GM21717 (cell line): ENCODE measurements around the gene ANKS1B.
A peak's percentile ranks its signal among the peaks of the same experiment; 100 is the strongest.

Experiments used
- ATAC-seq: cut with Tn5 transposase; IDR thresholded peaks from one replicate; pipeline ENCODE4 v1.9.1; 2021; ENCODE audit warnings: mild to moderate bottlenecking, moderate library complexity; ENCODE audit not compliant: unreplicated experiment

ANKS1B gene

GRCh38 chr12:99146185-99146584 lies 838.6 kb downstream of the ANKS1B start:
- no peak for ATAC-seq

- ATAC-seq, result no peak
Measured at GRCh38 chr12:99142651-99143050, 842.1 kb downstream of the ANKS1B start.

GRCh38 chr12:99140017-99140720 lies 844.6 kb downstream of the ANKS1B start:
- ATAC-seq, result no peak

- ATAC-seq, result no peak
Measured at GRCh38 chr12:99138393-99138792, 846.3 kb downstream of the ANKS1B start.

GRCh38 chr12:99137124-99137855 lies 847.4 kb downstream of the ANKS1B start:
- ATAC-seq, result no peak

- no peak for ATAC-seq
Measured at GRCh38 chr12:99136516-99136915, 848.2 kb downstream of the ANKS1B start.

GRCh38 chr12:99135376-99135775 lies 849.4 kb downstream of the ANKS1B start:
- ATAC-seq, result no peak

GRCh38 chr12:99133401-99133800 lies 851.3 kb downstream of the ANKS1B start:
- no peak for ATAC-seq

- ATAC-seq, result peak; percentile 37
Measured at GRCh38 chr12:99131751-99132199, 853.0 kb downstream of the ANKS1B start.

- ATAC-seq, result peak; percentile 95
Measured at GRCh38 chr12:99130808-99131553, 853.8 kb downstream of the ANKS1B start.

- ATAC-seq, result no peak
Measured at GRCh38 chr12:99128246-99128802, 856.4 kb downstream of the ANKS1B start.

- no peak for ATAC-seq
Measured at GRCh38 chr12:99122959-99123358, 861.8 kb downstream of the ANKS1B start.

GRCh38 chr12:99122496-99122895 lies 862.2 kb downstream of the ANKS1B start:
- ATAC-seq, result no peak

GRCh38 chr12:99121546-99121945 lies 863.2 kb downstream of the ANKS1B start:
- ATAC-seq, result no peak

- no peak for ATAC-seq
Measured at GRCh38 chr12:99119943-99120342, 864.8 kb downstream of the ANKS1B start.

GRCh38 chr12:99119449-99119848 lies 865.3 kb downstream of the ANKS1B start:
- ATAC-seq, result no peak

- no peak for ATAC-seq
Measured at GRCh38 chr12:99111600-99111999, 873.1 kb downstream of the ANKS1B start.

GRCh38 chr12:99110868-99111267 lies 873.9 kb downstream of the ANKS1B start:
- no peak for ATAC-seq

- ATAC-seq, result no peak
Measured at GRCh38 chr12:99110212-99110611, 874.5 kb downstream of the ANKS1B start.

GRCh38 chr12:99108924-99109323 lies 875.8 kb downstream of the ANKS1B start:
- ATAC-seq, result no peak

GRCh38 chr12:99099786-99100185 lies 885.0 kb downstream of the ANKS1B start:
- ATAC-seq, result no peak
